HG03432 (cell line): ENCODE measurements around the gene FSIP1.
A peak's percentile ranks its signal among the peaks of the same experiment; 100 is the strongest.

ENCODE experiments used
- ATAC-seq: cut with Tn5 transposase; IDR thresholded peaks from one replicate; pipeline ENCODE4 v1.9.1; 2021; ENCODE audit warnings: mild to moderate bottlenecking, moderate library complexity; ENCODE audit not compliant: unreplicated experiment

FSIP1 gene

GRCh38 chr15:39792844-39793335 lies 10.2 kb upstream of the FSIP1 start:
- ATAC-seq: no peak

DNA sequence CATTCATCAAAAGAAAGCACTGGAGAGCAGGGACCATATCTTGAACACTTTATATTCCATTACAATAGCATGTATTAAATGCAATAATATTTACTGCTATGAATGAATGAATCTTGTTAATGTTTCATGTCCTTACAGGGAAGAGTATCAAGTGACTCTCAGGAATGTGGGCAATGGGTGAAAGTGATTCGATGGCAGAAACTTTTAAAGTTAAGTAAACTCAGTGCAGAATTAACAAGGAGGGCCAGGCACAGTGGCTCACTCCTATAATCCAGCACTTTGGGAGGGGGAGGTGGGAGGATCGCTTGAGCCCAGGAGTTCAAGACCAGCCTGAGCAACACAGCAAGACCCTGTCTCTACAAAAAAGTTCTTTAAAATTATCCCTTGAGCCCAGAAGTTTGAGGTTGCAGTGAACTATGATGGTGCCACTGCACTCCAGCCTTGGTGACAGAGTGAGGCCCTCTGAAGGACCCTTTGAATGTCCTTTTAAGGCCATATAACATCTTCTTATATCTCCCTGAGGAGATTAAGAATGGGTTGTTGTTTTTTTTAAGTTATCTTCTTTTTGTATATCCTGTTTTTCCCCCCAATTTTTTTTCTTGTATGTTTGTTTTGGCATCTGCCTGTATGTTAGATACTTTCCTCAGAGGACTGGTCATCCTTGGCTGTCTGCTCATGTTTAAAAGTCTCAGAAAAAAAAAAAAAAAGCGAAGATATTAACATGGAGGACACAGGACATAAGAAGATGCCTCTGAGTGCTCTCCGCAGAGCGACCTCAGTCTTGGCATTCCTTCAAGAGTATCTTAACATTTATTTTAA lies 9.6 kb upstream of the FSIP1 start:
- ATAC-seq: no peak

DNA sequence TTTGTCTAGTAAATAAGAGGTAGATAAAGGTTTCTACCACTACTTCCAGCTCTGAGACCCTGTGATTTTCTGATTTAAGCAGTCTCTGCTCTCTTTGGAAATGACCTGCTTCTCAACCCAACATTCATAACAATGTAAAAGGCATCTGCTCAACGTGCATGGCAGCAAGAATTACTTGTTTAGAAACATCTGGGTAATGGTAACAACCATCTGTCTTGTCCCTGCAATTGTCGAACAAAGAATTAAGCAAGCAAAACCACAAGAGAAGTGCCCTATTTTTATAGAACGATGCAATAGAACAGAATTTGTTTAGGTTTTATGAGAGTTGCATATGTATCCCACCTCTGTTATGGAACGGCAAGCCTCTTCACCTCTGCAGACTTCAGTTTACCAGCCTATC lies 7.1 kb upstream of the FSIP1 start:
- no peak for ATAC-seq

DNA sequence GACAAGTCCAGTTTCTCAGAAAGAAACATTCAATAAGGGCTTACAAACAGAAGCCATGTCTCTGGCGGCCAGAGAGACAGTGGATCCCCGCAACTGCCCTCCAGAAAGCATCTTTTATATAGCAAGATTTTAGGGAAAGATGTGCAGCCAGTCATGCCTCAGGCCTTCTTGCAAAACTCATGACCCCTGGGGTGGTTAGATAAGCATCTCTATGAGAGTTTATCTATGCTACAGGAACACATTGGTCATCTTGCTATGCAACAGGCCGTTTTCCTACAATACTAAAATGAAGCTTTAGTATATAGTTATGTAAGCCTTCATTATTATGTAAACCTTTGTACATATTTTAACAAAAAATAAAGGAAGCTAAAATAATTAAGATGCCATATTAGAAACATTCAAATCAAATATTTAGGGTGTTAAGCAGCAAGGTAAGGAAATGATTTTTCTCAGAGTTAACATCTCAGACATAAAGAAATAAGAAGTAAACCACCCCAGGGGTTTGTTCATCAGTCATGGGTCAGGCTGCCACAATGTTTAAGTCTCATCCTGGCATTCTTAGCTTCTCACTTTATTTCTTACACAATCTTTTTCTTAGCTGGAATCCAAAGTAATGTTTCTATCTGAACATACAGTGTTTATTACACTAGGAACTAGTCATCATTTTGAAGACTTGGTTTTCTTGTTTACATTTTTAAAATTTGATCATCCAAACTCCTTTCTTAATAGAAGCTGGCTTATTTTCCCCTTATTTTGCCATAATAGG lies 6.3 kb upstream of the FSIP1 start:
- ATAC-seq: no peak

- peak; percentile 50 for ATAC-seq
These were observed 5.5 kb upstream of the FSIP1 start for GRCh38 chr15:39788108-39788507.

DNA sequence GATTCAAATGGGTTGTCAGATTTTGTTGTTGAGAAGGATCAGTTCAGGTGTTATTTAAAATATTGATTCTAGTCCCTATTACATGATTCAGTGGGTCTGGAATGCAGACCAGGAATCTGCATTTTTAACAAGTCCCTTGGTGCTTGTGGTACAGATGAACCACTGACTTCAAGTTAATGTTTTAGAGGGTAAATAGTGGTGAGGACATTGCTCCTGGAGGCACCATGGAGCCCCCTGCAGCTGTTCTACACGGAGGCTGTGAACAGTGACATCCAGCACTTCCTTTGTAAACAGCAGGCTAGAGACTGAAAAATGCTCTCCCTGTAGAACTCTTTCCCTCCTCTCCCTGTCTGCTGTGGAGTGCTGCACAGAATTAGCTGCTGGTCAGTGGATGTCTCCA lies 4.8 kb upstream of the FSIP1 start:
- ATAC-seq: no peak

GRCh38 chr15:39786447-39787056 lies 3.9 kb upstream of the FSIP1 start:
- ATAC-seq: no peak

GRCh38 chr15:39785841-39786240 lies 3.2 kb upstream of the FSIP1 start:
- no peak for ATAC-seq

- ATAC-seq: no peak
These were observed 2.5 kb upstream of the FSIP1 start for GRCh38 chr15:39785139-39785538.

GRCh38 chr15:39784638-39785037 lies 2.0 kb upstream of the FSIP1 start:
- no peak for ATAC-seq

DNA sequence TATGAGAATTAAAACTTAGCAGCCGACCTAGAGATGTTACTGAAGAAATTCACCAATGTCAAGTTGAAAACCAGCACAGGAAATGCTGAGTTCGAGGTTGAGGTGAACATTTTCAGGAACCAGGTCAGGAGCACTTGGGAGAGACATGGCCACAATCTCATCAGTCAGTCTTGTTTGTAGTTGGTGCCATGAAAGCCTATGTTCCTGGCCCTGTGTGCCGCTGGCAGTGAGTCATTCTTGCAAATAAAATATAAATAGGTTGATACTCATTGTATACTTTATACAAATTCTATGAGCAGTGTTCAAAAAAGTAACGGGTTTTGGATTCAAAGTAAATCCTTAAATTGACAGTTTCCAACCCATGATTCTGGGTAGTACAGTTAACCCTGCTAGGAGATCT lies 1.5 kb upstream of the FSIP1 start:
- ATAC-seq: no peak

DNA sequence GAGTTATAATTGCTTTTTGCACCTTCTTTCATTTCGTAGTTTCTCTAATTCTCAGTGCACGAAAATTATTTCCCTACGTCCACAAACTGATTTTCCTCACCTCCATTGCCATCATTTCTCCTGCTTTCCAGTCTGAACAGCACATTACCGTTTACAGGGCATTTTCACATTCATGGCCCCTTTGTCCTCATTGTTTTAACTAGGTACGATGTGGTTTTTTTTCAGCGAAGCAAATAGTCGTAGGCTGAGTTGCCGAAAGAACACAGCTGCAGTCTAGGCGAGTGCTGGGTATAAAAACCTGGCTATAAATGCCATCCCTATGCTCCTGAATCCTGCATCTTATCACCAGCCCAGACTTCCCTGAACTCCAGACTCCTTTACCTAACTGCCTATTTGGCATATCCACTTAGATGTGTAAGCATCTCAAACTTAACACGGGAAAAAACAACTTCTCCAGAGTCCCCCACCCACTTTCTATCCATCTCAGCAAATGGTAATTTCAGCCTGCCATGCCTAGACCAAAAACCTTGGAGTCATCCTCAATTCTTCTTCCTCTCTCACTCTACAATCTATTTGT lies 691 bp upstream of the FSIP1 start:
- ATAC-seq: no peak

- ATAC-seq: no peak
These were observed 706 bp downstream of the FSIP1 start for GRCh38 chr15:39781967-39782302.

DNA sequence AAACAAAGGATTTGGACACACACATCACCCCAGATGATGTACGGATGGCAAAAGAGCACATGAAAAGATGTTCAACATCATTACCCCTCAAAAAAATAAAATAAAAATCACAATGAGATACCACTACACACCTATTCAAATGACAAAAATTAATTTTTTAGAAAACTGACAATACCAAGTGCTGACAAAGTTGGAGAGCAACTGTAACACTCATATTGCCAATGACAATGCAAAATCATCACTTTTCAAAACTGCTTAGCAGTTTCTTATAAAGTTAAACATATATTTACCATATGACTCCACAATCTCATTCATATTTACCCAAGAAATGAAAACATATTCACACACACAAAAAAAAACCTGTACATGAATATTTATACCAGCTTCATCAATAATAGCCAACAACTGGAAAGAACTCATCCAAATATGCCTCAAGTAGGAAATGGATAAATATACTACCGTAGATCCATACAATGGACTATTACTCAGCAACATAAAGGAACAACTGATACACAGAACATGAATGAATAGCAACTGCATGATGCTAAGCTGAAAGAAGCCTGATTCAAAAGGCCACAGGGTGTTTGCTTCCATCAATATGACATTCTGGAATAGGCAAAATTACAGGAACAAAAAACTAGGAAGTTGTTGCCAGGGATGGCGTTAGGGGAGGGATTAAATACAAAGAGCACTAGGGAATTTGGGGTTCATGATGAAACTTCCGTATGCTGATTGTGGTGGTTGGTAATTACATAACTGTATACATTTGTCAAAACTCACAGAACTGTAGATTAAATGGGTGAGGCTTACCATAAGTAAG lies 1.3 kb downstream of the FSIP1 start:
- no peak for ATAC-seq

DNA sequence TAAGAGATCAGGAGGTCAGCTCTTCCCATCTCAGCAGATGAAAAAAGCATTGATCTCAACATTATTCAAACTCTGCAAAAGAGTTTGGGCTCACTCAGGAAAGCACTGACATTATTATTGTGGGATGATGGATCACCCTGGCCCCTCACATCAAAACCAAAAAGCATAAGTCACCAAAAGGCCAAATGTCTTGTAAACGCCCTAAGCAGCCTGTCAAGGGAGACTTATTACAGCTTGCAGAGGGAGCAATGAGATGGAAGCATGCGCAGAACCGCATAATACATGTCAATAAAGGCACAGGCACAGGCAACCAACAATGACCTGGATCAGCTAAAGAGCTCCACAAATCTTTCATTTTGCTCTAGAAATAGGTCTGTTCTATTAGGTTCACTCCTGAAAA lies 4.6 kb downstream of the FSIP1 start:
- no peak for ATAC-seq

GRCh38 chr15:39777496-39777895 lies 5.1 kb downstream of the FSIP1 start:
- no peak for ATAC-seq

- ATAC-seq: no peak
These were observed 6.6 kb downstream of the FSIP1 start for GRCh38 chr15:39776068-39776467.

- ATAC-seq: peak; percentile 58
These were observed 7.9 kb downstream of the FSIP1 start for GRCh38 chr15:39774688-39775267.

DNA sequence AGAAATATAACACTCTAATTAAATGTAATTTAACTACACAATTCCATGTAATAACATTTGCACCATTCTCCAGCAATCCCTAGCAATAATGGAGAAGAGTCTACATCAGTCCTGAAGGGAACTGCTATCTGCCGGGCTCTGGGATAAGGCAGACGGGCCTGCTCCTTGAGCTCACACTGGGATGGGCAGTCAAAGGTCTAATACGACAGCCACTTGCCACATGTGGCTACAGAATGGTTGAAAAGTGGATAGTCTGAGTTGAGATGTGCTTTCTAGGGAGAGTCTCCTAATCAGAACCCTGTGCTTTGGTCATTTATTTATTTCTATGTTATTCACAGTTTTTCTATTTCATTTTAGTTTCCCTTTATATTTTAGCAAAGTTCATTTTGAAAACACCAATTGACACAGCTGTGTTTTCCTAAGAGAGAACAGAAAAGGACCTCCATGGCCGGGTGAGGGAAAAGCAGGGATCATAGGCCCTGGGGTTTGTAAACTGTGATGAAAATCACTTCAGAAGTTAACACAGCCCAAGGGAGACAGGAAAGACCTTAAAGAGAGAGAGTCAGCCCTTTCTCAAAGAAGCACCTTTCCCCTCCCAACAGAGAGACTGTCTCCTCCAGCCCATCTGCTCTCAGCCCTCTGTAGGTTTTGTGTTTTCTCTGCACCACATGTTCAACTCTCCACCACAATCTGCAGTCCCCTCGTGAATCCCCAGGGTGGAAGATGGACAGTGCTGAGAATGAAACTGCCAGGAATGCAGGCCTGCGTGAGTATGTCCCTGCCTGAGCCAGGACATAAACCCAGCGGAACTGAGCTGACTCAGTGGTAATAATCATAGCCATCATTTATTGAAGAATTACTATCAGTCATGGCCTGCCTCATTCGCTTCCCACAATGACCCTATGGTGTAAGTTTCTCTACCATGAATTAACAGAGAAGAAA lies 11.6 kb downstream of the FSIP1 start:
- no peak for ATAC-seq
